ENCODE results near the gene TEKTIP1. TPM values are rescaled to one million over a fixed set of nuclear protein-coding genes. Genes with fewer than 3 reads are reported as not detected.

The TEKTIP1 gene
- total and polyA plus RNA-seq, 9 of the 15 experiments (the other 6 are each of a cell fraction or from before 2014, with no cell fraction given), result 0.66 TPM; not detected in 8

- no peak for TF ChIP-seq RAD51 (IDR thresholded peaks at IDR 0.05; ENCODE audit: borderline replicate concordance, low read depth)
- no peak for TF ChIP-seq ZEB2 (IDR thresholded peaks at IDR 0.05)
- no peak for TF ChIP-seq ZNF277 (CRISPR knock-in tag; IDR thresholded peaks at IDR 0.05; ENCODE audit: borderline replicate concordance)
- no peak for TF ChIP-seq ATF6 (CRISPR knock-in tag; IDR thresholded peaks at IDR 0.05)
- no peak for TF ChIP-seq EHMT2 (IDR thresholded peaks at IDR 0.05)
- no peak for TF ChIP-seq SIX5 (IDR thresholded peaks at IDR 0.05; ENCODE audit: borderline replicate concordance in 1 of 2, insufficient read depth in 1 of 2, low read depth in 1 of 2, low read length in 2 of 2)
- peak; percentile 78 for TF ChIP-seq BHLHE40 (IDR thresholded peaks at IDR 0.05; ENCODE audit: low read length)
- no peak for TF ChIP-seq CBX8 (IDR thresholded peaks at IDR 0.05; ENCODE audit: borderline replicate concordance, extremely low read depth, low read depth, low read length, poor library complexity, severe bottlenecking)
- TF ChIP-seq THRB (CRISPR knock-in tag; conservative IDR thresholded peaks at IDR 0.05), result no peak
- TF ChIP-seq RAD21 (CRISPR knock-in tag; conservative IDR thresholded peaks at IDR 0.05 in 1 of 2, IDR thresholded peaks at IDR 0.05 in 1 of 2), result no peak
- no peak for TF ChIP-seq DDX20 (tag; IDR thresholded peaks at IDR 0.05; ENCODE audit: low read depth)
- TF ChIP-seq ZC3H11A (IDR thresholded peaks at IDR 0.05; ENCODE audit: low read depth, low read length), result no peak
- no peak for TF ChIP-seq ZNF24 (IDR thresholded peaks at IDR 0.05)
- no peak for TF ChIP-seq ZBED1 (IDR thresholded peaks at IDR 0.05)
- TF ChIP-seq, protein P1, sequence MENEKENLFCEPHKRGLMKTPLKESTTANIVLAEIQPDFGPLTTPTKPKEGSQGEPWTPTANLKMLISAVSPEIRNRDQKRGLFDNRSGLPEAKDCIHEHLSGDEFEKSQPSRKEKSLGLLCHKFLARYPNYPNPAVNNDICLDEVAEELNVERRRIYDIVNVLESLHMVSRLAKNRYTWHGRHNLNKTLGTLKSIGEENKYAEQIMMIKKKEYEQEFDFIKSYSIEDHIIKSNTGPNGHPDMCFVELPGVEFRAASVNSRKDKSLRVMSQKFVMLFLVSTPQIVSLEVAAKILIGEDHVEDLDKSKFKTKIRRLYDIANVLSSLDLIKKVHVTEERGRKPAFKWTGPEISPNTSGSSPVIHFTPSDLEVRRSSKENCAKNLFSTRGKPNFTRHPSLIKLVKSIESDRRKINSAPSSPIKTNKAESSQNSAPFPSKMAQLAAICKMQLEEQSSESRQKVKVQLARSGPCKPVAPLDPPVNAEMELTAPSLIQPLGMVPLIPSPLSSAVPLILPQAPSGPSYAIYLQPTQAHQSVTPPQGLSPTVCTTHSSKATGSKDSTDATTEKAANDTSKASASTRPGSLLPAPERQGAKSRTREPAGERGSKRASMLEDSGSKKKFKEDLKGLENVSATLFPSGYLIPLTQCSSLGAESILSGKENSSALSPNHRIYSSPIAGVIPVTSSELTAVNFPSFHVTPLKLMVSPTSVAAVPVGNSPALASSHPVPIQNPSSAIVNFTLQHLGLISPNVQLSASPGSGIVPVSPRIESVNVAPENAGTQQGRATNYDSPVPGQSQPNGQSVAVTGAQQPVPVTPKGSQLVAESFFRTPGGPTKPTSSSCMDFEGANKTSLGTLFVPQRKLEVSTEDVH (IDR thresholded peaks at IDR 0.05; ENCODE audit: low read depth, partially characterized antibody), result no peak
- TF ChIP-seq KDM5B (IDR thresholded peaks at IDR 0.05; ENCODE audit: insufficient replicate concordance, low read depth, low read length), result no peak
- TF ChIP-seq HDAC8 (tag; IDR thresholded peaks at IDR 0.05), result no peak
- peak; percentile 84 for TF ChIP-seq GATA2 (CRISPR knock-in tag; IDR thresholded peaks at IDR 0.05)
- TF ChIP-seq CREM (IDR thresholded peaks at IDR 0.05; ENCODE audit: low read depth), result peak; percentile 78
Measured at GRCh38 chr19:3572132-3572854, 33.3 kb downstream of the TEKTIP1 start (continued).

Data from K562 (cell line).